Sigmoid colon (tissue), 4 donors: Measurements from ENCODE around the gene STIM2.

Experiments
- CTCF ChIP-seq, 4 experiments: fragments of 450-650 bp in 3 of 4; fragments of 200-600 bp in 1 of 4; IDR thresholded peaks; one replicate each; pipeline ENCODE4 v1.5.1; 2016 to 2019; ENCODE audit warnings: antibody characterized with exemption in 4 of 4, mild to moderate bottlenecking in 3 of 4, moderate library complexity in 2 of 4
- EP300 ChIP-seq, 4 donors: sonication (generic); formaldehyde crosslinking; IDR thresholded peaks; one replicate each; pipeline ENCODE4 v1.6.1; 2017; ENCODE audit warnings: antibody characterized with exemption in 4 of 4
- POLR2A ChIP-seq, 2 donors: fragments of 450-650 bp; IDR thresholded peaks; one replicate each; pipeline ENCODE4 v1.6.1; 2016; ENCODE audit warnings: antibody characterized with exemption in 2 of 2, mild to moderate bottlenecking in 2 of 2, moderate library complexity in 2 of 2
- POLR2AphosphoS5 ChIP-seq, 4 donors: sonication (generic); formaldehyde crosslinking; IDR thresholded peaks; one replicate each; pipeline ENCODE4 v1.6.1; 2017; ENCODE audit warnings: antibody characterized with exemption in 4 of 4

- TF ChIP-seq CTCF (IDR thresholded peaks at IDR 0.05) (no peak), POLR2A (IDR thresholded peaks at IDR 0.05) (no peak), EP300 (IDR thresholded peaks at IDR 0.05) (no peak), POLR2AphosphoS5 (IDR thresholded peaks at IDR 0.05) (no peak)
These were observed 30.6 kb upstream of the STIM2 start for GRCh38 chr4:26830033-26830432.
